Mesenchymal stem cell (in vitro differentiated cells and primary cell): ENCODE results near the gene TMEM263.

ENCODE experiments used
- DNase-seq: peaks from one replicate; pipeline ENCODE4 v3.0.0-alpha.2; 2013
- H2AFZ ChIP-seq: one replicate; pipeline ENCODE4 v1.6.1; 2013; ENCODE audit warnings: low read depth, mild to moderate bottlenecking, control low read depth, inconsistent platforms, low read length, moderate library complexity
- H2AK5ac ChIP-seq: 2 replicates; pipeline ENCODE4 v1.6.1; 2013; ENCODE audit warnings: low read length, moderate library complexity, mild to moderate bottlenecking, inconsistent platforms; ENCODE audit not compliant: severe bottlenecking
- H2BK120ac ChIP-seq: one replicate; pipeline ENCODE4 v1.6.1; 2013; ENCODE audit warnings: low read depth, mild to moderate bottlenecking, inconsistent platforms, low read length, moderate library complexity
- H2BK12ac ChIP-seq, 2 experiments: one replicate each; pipeline ENCODE4 v1.6.1; 2013; ENCODE audit warnings: inconsistent platforms in 2 of 2, low read length in 2 of 2, mild to moderate bottlenecking in 2 of 2, moderate library complexity in 2 of 2, control low read depth in 1 of 2
- H2BK15ac ChIP-seq: one replicate; pipeline ENCODE4 v1.6.1; 2013; ENCODE audit warnings: mild to moderate bottlenecking, low read depth, inconsistent platforms; ENCODE audit not compliant: poor library complexity, severe bottlenecking
- H2BK5ac ChIP-seq: 2 replicates; pipeline ENCODE4 v1.6.1; 2013; ENCODE audit warnings: low read depth, mild to moderate bottlenecking, low read length, control low read depth, inconsistent platforms; ENCODE audit not compliant: poor library complexity, severe bottlenecking
- H3K14ac ChIP-seq, 2 experiments: one replicate each; pipeline ENCODE4 v1.6.1; 2013; ENCODE audit warnings: inconsistent platforms in 2 of 2, low read length in 2 of 2, control low read depth in 1 of 2, mild to moderate bottlenecking in 1 of 2, moderate library complexity in 1 of 2
- H3K18ac ChIP-seq, 2 experiments: one replicate each; pipeline ENCODE4 v1.6.1; 2013; ENCODE audit warnings: inconsistent platforms in 2 of 2, low read length in 2 of 2, control low read depth in 1 of 2, low read depth in 1 of 2, mild to moderate bottlenecking in 1 of 2
- H3K23ac ChIP-seq, 2 experiments: one replicate each; pipeline ENCODE4 v1.6.1; 2013; ENCODE audit warnings: inconsistent platforms in 2 of 2, low read length in 2 of 2, mild to moderate bottlenecking in 2 of 2, moderate library complexity in 2 of 2, control low read depth in 1 of 2
- H3K27ac ChIP-seq: 2 replicates; pipeline ENCODE4 v1.5.1; 2013; ENCODE audit warnings: mild to moderate bottlenecking, moderate library complexity, low read length, control low read depth, inconsistent platforms; ENCODE audit not compliant: poor library complexity, severe bottlenecking
- H3K27me3 ChIP-seq, 2 experiments: 2 replicates each; pipeline versions ENCODE4 v1.6.1 to v1.7.0; 2013; ENCODE audit warnings: low read length in 2 of 2, mild to moderate bottlenecking in 2 of 2, moderate library complexity in 2 of 2, control low read depth in 1 of 2, inconsistent platforms in 1 of 2; ENCODE audit not compliant: control insufficient read depth in 1 of 2, insufficient read depth in 1 of 2
- H3K36me3 ChIP-seq, 2 experiments: 2 replicates each; pipeline versions ENCODE4 v1.6.1 to v1.7.0; 2013; ENCODE audit warnings: low read length in 2 of 2, control low read depth in 1 of 2, inconsistent platforms in 1 of 2, low read depth in 1 of 2, mild to moderate bottlenecking in 1 of 2; ENCODE audit not compliant: insufficient read depth in 2 of 2, control insufficient read depth in 1 of 2
- H3K4ac ChIP-seq, 2 experiments: one replicate each; pipeline ENCODE4 v1.6.1; 2013; ENCODE audit warnings: inconsistent platforms in 2 of 2, low read length in 2 of 2, mild to moderate bottlenecking in 2 of 2, moderate library complexity in 2 of 2, control low read depth in 1 of 2, low read depth in 1 of 2
- H3K4me1 ChIP-seq: 2 replicates; pipeline ENCODE4 v1.6.1; 2013; ENCODE audit warnings: low read depth, low read length, control low read depth; ENCODE audit not compliant: control insufficient read depth, insufficient read depth
- H3K4me2 ChIP-seq: 2 replicates; pipeline ENCODE4 v1.6.1; 2013; ENCODE audit warnings: low read length, mild to moderate bottlenecking, inconsistent platforms; ENCODE audit not compliant: poor library complexity, severe bottlenecking
- H3K4me3 ChIP-seq, 2 experiments: 2 replicates each; pipeline versions ENCODE4 v1.5.1 to v1.7.0; 2013; ENCODE audit warnings: low read length in 2 of 2, mild to moderate bottlenecking in 2 of 2, control low read depth in 1 of 2, low read depth in 1 of 2; ENCODE audit not compliant: insufficient read depth in 1 of 2
- H3K79me1 ChIP-seq: replicated peaks from 2 replicates; pipeline ENCODE4 v1.6.1; 2013; ENCODE audit warnings: mild to moderate bottlenecking, control low read depth, low read length, inconsistent platforms; ENCODE audit not compliant: poor library complexity, severe bottlenecking
- H3K9ac ChIP-seq: 2 replicates; pipeline ENCODE4 v1.7.0; 2013; ENCODE audit warnings: mild to moderate bottlenecking, low read length, moderate library complexity
- H3K9me3 ChIP-seq: 2 replicates; pipeline ENCODE4 v1.7.0; 2013; ENCODE audit warnings: mild to moderate bottlenecking, low read length; ENCODE audit not compliant: control insufficient read depth
- H4K8ac ChIP-seq: one replicate; pipeline ENCODE4 v1.6.1; 2013; ENCODE audit warnings: inconsistent platforms, mild to moderate bottlenecking, low read length, moderate library complexity
- H4K91ac ChIP-seq: one replicate; pipeline ENCODE4 v1.6.1; 2013; ENCODE audit warnings: mild to moderate bottlenecking, low read length, inconsistent platforms
- WGBS: methylation state at CpG from one replicate; pipeline ENCODE4 v1.1.7; 2013; ENCODE audit warnings: mixed read lengths; 5-methylcytosine and 5-hydroxymethylcytosine counted together

TMEM263 gene

GRCh38 chr12:106984588-106985137 is 29.0 kb downstream of the TMEM263 start:
- 95% methylated on average over 6 of the region's 6 CpGs for WGBS
- no peak for DNase-seq
- no peaks in the 10 kb centered on the region for H3K27me3 ChIP-seq
- no peak overlapping the region for H3K4ac ChIP-seq
- no peak overlapping the region for H4K91ac ChIP-seq
- no peak overlapping the region for H3K14ac ChIP-seq
- H3K18ac ChIP-seq = no peak overlapping the region
- H3K79me1 ChIP-seq = peaks cover 20% of the 10 kb centered on the region
- H2AK5ac ChIP-seq = no peak overlapping the region
- no peak overlapping the region for H3K9ac ChIP-seq
- no peak overlapping the region for H4K8ac ChIP-seq
- no peaks in the 10 kb centered on the region for H3K9me3 ChIP-seq
- no peak overlapping the region for H2BK5ac ChIP-seq
- H3K36me3 ChIP-seq = peaks cover 5 to 12% of the 10 kb centered on the region in 2 experiments
- no peak overlapping the region for H2AFZ ChIP-seq
- H2BK15ac ChIP-seq = no peak overlapping the region
- H3K27ac ChIP-seq = no peak overlapping the region
- no peak overlapping the region for H3K4me2 ChIP-seq
- peaks cover 10% of the 10 kb centered on the region for H3K4me1 ChIP-seq
- no peak overlapping the region for H3K4me3 ChIP-seq
- no peak overlapping the region for H2BK120ac ChIP-seq
- no peak overlapping the region for H3K23ac ChIP-seq
- H2BK12ac ChIP-seq = no peak overlapping the region

GRCh38 chr12:106985479-106985878 is 29.8 kb downstream of the TMEM263 start:
- 96% methylated on average over 3 of the region's 5 CpGs for WGBS
- no peak overlapping the region for H3K4ac ChIP-seq
- H2AK5ac ChIP-seq = no peak overlapping the region
- H3K27me3 ChIP-seq = no peaks in the 10 kb centered on the region
- peaks cover 10% of the 10 kb centered on the region for H3K4me1 ChIP-seq
- H3K4me3 ChIP-seq = peak overlapping the region in 1 of 2 experiments; percentile 83
- peaks cover 5 to 12% of the 10 kb centered on the region in 2 experiments for H3K36me3 ChIP-seq
- H3K23ac ChIP-seq = no peak overlapping the region
- peak overlapping the region; percentile 94 for H3K9ac ChIP-seq
- no peak overlapping the region for H3K18ac ChIP-seq
- DNase-seq = no peak
- no peaks in the 10 kb centered on the region for H3K9me3 ChIP-seq
- no peak overlapping the region for H3K14ac ChIP-seq
- H2BK5ac ChIP-seq = no peak overlapping the region
- H2BK12ac ChIP-seq = no peak overlapping the region
- no peak overlapping the region for H2BK120ac ChIP-seq
- H2AFZ ChIP-seq = no peak overlapping the region
- H4K8ac ChIP-seq = no peak overlapping the region
- H4K91ac ChIP-seq = no peak overlapping the region
- H2BK15ac ChIP-seq = no peak overlapping the region
- H3K27ac ChIP-seq = no peak overlapping the region
- no peak overlapping the region for H3K4me2 ChIP-seq
- peaks cover 20% of the 10 kb centered on the region for H3K79me1 ChIP-seq

- Histone ChIP-seq H4K91ac (no peak overlapping the region), H3K4me2 (peak overlapping the region; percentile 94), H2BK120ac (no peak overlapping the region), H2BK5ac (no peak overlapping the region), H3K79me1 (peaks cover 20% of the 10 kb centered on the region), H3K4me3 (peak overlapping the region in 1 of 2 experiments; percentile 83), H3K36me3 (peaks cover 5 to 12% of the 10 kb centered on the region in 2 experiments), H3K9me3 (no peaks in the 10 kb centered on the region), H2AFZ (no peak overlapping the region), H3K23ac (peak overlapping the region in 1 of 2 experiments; percentile 94), H3K14ac (no peak overlapping the region), H2BK15ac (no peak overlapping the region), H3K27me3 (no peaks in the 10 kb centered on the region), H2BK12ac (no peak overlapping the region), H3K27ac (peak overlapping the region; percentile 91), H3K4me1 (peaks cover 8% of the 10 kb centered on the region), H4K8ac (no peak overlapping the region), H3K18ac (no peak overlapping the region), H3K9ac (peak overlapping the region; percentile 94), H3K4ac (peak overlapping the region in 1 of 2 experiments; percentile 63), H2AK5ac (no peak overlapping the region)
- 45% methylated on average over 3 of the region's 4 CpGs for WGBS
- DNase-seq = no peak
Measured at GRCh38 chr12:106986135-106986534, 30.4 kb downstream of the TMEM263 start.

- peak within 1 kb of the TSS; percentile 91 for H3K27ac ChIP-seq
- H3K36me3 ChIP-seq = peaks cover 5 to 12% of the 10 kb centered on the region in 2 experiments
- under 1% methylated on average over 32 of the region's 50 CpGs for WGBS
Measured at GRCh38 chr12:106986625-106987389, 31.1 kb downstream of the TMEM263 start, which contains the start of gene MTERF2. TSS of gene MTERF2 (minus strand) at chr12:106987146. CDS start at chr12:106978714, 8,432 bp downstream.

More at GRCh38 chr12:106986625-106987389, 31.1 kb downstream of the TMEM263 start, which contains the start of gene MTERF2:
- Histone ChIP-seq H2AFZ (peak within 1 kb of the TSS; percentile 95), H3K9me3 (no peaks in the 10 kb centered on the region), H3K4me1 (peaks cover 8% of the 10 kb centered on the region), H2BK5ac (no peak within 1 kb of the TSS), H3K4ac (peak within 1 kb of the TSS; percentile 46 to 81), H4K91ac (peak within 1 kb of the TSS; percentile 89), H3K14ac (peak within 1 kb of the TSS; percentile 79 to 88), H3K9ac (peak within 1 kb of the TSS; percentile 94), H2BK15ac (peak within 1 kb of the TSS; percentile 98), H3K79me1 (peaks cover 20% of the 10 kb centered on the region), H3K4me2 (peak within 1 kb of the TSS; percentile 94), H3K27me3 (no peaks in the 10 kb centered on the region), H2AK5ac (no peak within 1 kb of the TSS), H2BK120ac (no peak within 1 kb of the TSS), H4K8ac (peak within 1 kb of the TSS; percentile 94), H3K18ac (peak within 1 kb of the TSS; percentile 95), H2BK12ac (peak within 1 kb of the TSS; percentile 12 to 88), H3K4me3 (peak within 1 kb of the TSS; percentile 81 to 83), H3K23ac (peak within 1 kb of the TSS in 1 of 2 experiments; percentile 94)
- DNase-seq = peak; percentile 97
